ENCODE measurements around the gene KLHL40. TPM values are rescaled to one million over a fixed set of nuclear protein-coding genes. Genes with fewer than 3 reads are reported as not detected.

Gene KLHL40
- total RNA-seq, 1 experiment from 2014 or later = not detected

GRCh38 chr3:42697289-42698051 lies 12.1 kb downstream of the KLHL40 start:
- peaks cover 5 to 12% of the 10 kb centered on the region in 2 experiments for H3K4me1 Mint-ChIP-seq
- no peaks in the 10 kb centered on the region for H3K9me3 Mint-ChIP-seq
- H2BK15ac ChIP-seq (ENCODE audit: low read depth, low read length) = no peak overlapping the region
- H3K56ac ChIP-seq (ENCODE audit: insufficient read length, low read depth, low read length) = no peak overlapping the region
- H4K91ac ChIP-seq (ENCODE audit: insufficient read length, low read depth, low read length) = no peak overlapping the region
- no peak overlapping the region for H3K4me3 Mint-ChIP-seq
- no peak overlapping the region for H2BK5ac ChIP-seq (ENCODE audit: insufficient read length, low read length)
- H3K23me2 ChIP-seq (ENCODE audit: insufficient read length, low read depth, low read length, poor library complexity, severe bottlenecking) = no peaks in the 10 kb centered on the region
- H3T11ph ChIP-seq (ENCODE audit: low read length) = no peak overlapping the region
- H3K36me3 Mint-ChIP-seq (ENCODE audit: insufficient read depth in 1 of 3, low read depth in 3 of 3) = no peaks in the 10 kb centered on the region
- no peak overlapping the region for H3K4me2 ChIP-seq (ENCODE audit: insufficient read depth, insufficient read length, low read length)
- no peak overlapping the region; the same call in 1 of the 2 replicates for H3K14ac ChIP-seq (ENCODE audit: insufficient read depth, low read length)
- H2AK5ac ChIP-seq (ENCODE audit: insufficient read length, low read length) = no peak overlapping the region
- no peak overlapping the region for H2BK120ac ChIP-seq (ENCODE audit: low read depth, low read length, poor library complexity, severe bottlenecking)
- no peak overlapping the region for H2BK12ac ChIP-seq (ENCODE audit: insufficient read length, low read depth, low read length)
- no peak overlapping the region for H2AFZ ChIP-seq (ENCODE audit: low read length)
- H3K4me1 ChIP-seq (ENCODE audit: insufficient read depth, low read length) = no peaks in the 10 kb centered on the region
- no peaks in the 10 kb centered on the region for H3K79me1 ChIP-seq (ENCODE audit: insufficient read depth, low read depth, low read length, poor library complexity, severe bottlenecking)
- H3K27me3 Mint-ChIP-seq (ENCODE audit: low read depth) = peaks cover 1% of the 10 kb centered on the region; the same call in 1 of the 2 replicates
- no peak overlapping the region for H3K27ac Mint-ChIP-seq
- no peaks in the 10 kb centered on the region for H3K9me3 ChIP-seq (ENCODE audit: control insufficient read depth, low read depth, low read length)
- H4K20me1 ChIP-seq (ENCODE audit: control insufficient read depth, insufficient read depth, insufficient read length) = no peaks in the 10 kb centered on the region
- TF ChIP-seq, protein P1, sequence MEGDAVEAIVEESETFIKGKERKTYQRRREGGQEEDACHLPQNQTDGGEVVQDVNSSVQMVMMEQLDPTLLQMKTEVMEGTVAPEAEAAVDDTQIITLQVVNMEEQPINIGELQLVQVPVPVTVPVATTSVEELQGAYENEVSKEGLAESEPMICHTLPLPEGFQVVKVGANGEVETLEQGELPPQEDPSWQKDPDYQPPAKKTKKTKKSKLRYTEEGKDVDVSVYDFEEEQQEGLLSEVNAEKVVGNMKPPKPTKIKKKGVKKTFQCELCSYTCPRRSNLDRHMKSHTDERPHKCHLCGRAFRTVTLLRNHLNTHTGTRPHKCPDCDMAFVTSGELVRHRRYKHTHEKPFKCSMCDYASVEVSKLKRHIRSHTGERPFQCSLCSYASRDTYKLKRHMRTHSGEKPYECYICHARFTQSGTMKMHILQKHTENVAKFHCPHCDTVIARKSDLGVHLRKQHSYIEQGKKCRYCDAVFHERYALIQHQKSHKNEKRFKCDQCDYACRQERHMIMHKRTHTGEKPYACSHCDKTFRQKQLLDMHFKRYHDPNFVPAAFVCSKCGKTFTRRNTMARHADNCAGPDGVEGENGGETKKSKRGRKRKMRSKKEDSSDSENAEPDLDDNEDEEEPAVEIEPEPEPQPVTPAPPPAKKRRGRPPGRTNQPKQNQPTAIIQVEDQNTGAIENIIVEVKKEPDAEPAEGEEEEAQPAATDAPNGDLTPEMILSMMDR (conservative IDR thresholded peaks at IDR 0.05) = no peak
- H3K23ac ChIP-seq (ENCODE audit: insufficient read length, low read depth, low read length) = no peak overlapping the region
- no peak overlapping the region for H3K27ac ChIP-seq (ENCODE audit: insufficient read length, low read depth, low read length)
- DNase-seq = no peak
- H3K9ac ChIP-seq (ENCODE audit: extremely low read depth, insufficient read length, low read length) = no peak overlapping the region
- no CpG with 5 or more reads among the region's 18 CpGs for WGBS (ENCODE audit: extremely low coverage, insufficient read length, low lambda C conversion rate)
- no peak overlapping the region for H4K5ac ChIP-seq (ENCODE audit: insufficient read length, low read depth, low read length)
- H3K18ac ChIP-seq (ENCODE audit: insufficient read length, low read depth, low read length) = no peak overlapping the region
- no peak overlapping the region for H2BK20ac ChIP-seq (ENCODE audit: low read depth, low read length, poor library complexity, severe bottlenecking)
- no peaks in the 10 kb centered on the region for H3K79me2 ChIP-seq (ENCODE audit: insufficient read depth, low read length)
- H4K8ac ChIP-seq (replicated peaks; ENCODE audit: insufficient read length, low read depth, low read length) = no peak overlapping the region
- no peak overlapping the region for H3K4ac ChIP-seq (ENCODE audit: low read depth, low read length)
- H3K27me3 ChIP-seq (ENCODE audit: insufficient read depth, low read length) = no peaks in the 10 kb centered on the region; the same call in 1 of the 2 replicates

Measured in H9 (cell line).